ENCODE results near the gene SCART1. TPM values are rescaled to one million over a fixed set of nuclear protein-coding genes. Genes with fewer than 3 reads are reported as not detected.
"Not testable (repeated sequence)": the region's sequence is repeated elsewhere in the genome, so short reads cannot be mapped to it uniquely, and the experiment has no call there.

Gene SCART1
- polyA plus RNA-seq, 6 donors from 2014 or later, result 0.08 TPM; not detected in 5

DNA sequence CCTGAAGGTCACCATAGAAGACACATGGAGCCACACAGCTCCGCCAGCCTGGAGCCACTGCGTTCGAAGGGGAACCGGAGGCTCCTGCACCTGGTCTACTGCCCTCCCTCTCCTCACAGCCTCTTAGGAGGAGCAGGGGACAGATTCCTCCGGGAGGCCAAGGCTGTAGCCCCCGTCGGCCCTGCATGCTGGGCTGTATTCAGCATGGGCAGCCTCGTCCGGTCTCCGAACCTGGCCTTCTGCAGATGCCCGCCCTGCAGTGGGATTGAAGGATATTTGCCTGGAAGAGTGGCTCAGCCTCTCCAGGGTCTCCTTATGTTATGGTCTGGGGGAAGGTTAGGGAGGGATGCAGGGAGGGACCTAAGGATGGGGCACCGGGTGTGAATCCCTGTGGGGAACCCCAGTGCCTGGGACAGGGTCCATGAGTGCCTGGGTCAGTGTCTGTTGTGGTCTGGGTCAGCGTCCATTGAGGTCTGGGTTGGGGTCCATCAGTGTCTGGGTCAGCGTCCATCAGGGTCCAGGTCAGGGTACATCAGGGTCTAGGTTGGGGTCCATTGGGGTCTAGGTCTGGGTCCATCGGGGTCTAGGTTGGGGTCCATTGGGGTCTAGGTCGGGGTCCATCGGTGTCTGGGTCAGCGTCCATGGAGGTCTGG lies 13.0 kb upstream of the SCART1 start:
- peaks cover 10 to 22% (median 14%) of the 10 kb centered on the region in 3 donors for H3K27me3 Mint-ChIP-seq
- no peak overlapping the region for H3K4me3 Mint-ChIP-seq
- H3K9me3 Mint-ChIP-seq, result peaks cover 0 to 15% (median 6%) of the 10 kb centered on the region in 7 donors
- DNase-seq (no peak), ATAC-seq (ENCODE audit: low read depth in 2 of 2) (no peak)
- peaks cover 9 to 28% (median 17%) of the 10 kb centered on the region in 3 donors for H3K4me1 Mint-ChIP-seq
- H3K27ac Mint-ChIP-seq, result no peak overlapping the region
- peaks cover 0 to 18% of the 10 kb centered on the region in 2 donors for H3K36me3 Mint-ChIP-seq

DNA sequence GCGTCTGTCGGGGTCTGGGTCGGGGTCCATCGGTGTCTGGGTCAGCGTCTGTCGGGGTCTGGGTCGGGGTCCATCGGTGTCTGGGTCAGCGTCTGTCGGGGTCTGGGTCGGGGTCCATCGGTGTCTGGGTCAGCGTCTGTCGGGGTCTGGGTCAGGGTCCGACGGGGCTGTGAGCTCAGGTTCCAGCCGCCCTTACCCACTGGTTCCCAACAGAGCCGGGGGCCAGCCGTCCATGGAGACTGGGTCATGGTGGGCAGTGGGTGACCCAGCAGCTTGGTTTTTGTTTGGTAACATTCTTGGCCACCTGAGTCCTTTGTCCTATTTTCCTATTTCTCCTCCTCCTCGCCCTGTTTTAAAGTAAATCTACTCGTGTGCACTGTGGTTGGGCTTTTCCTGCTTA lies 12.4 kb upstream of the SCART1 start:
- ATAC-seq (ENCODE audit: low read depth in 2 of 2); DNase-seq; H3K27ac Mint-ChIP-seq: not testable (repeated sequence)
- Mint-ChIP-seq H3K4me3 (peak overlapping the region in 1 of 8 donors; percentile 15), H3K27me3 (peaks cover 10 to 22% (median 14%) of the 10 kb centered on the region in 3 donors), H3K36me3 (peaks cover 0 to 19% of the 10 kb centered on the region in 2 donors), H3K4me1 (peaks cover 9 to 28% (median 17%) of the 10 kb centered on the region in 3 donors), H3K9me3 (peaks cover 0 to 15% (median 5%) of the 10 kb centered on the region in 7 donors)

DNA sequence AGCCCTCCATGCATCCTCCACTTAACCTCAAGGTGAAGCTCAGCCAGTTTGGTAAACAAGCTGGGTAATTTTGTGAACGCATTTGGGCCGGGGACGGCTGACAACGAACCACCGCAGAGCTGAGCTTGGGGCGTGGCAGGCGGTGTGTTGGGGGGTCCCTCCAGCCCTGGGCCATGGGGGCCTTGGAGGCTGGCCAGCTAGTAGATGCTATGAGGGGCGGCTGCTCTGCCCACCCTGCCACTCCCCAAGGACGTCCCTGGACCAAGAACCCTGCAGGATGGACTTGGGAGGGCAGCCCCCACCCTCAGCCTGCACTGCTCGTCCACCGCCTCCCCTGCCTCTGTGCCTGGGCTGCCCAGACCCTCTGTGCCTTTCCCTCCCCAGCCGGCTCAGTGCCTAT lies 12.0 kb upstream of the SCART1 start:
- Mint-ChIP-seq H3K36me3 (peaks cover 3 to 23% of the 10 kb centered on the region in 2 donors), H3K9me3 (peaks cover 3 to 15% (median 7%) of the 10 kb centered on the region in 7 donors), H3K27ac (no peak overlapping the region), H3K4me3 (peak overlapping the region in 1 of 8 donors; percentile 15), H3K4me1 (peaks cover 9 to 28% (median 20%) of the 10 kb centered on the region in 3 donors), H3K27me3 (peaks cover 8 to 25% (median 13%) of the 10 kb centered on the region in 3 donors)
- DNase-seq (no peak), ATAC-seq (ENCODE audit: low read depth in 2 of 2) (no peak)

DNA sequence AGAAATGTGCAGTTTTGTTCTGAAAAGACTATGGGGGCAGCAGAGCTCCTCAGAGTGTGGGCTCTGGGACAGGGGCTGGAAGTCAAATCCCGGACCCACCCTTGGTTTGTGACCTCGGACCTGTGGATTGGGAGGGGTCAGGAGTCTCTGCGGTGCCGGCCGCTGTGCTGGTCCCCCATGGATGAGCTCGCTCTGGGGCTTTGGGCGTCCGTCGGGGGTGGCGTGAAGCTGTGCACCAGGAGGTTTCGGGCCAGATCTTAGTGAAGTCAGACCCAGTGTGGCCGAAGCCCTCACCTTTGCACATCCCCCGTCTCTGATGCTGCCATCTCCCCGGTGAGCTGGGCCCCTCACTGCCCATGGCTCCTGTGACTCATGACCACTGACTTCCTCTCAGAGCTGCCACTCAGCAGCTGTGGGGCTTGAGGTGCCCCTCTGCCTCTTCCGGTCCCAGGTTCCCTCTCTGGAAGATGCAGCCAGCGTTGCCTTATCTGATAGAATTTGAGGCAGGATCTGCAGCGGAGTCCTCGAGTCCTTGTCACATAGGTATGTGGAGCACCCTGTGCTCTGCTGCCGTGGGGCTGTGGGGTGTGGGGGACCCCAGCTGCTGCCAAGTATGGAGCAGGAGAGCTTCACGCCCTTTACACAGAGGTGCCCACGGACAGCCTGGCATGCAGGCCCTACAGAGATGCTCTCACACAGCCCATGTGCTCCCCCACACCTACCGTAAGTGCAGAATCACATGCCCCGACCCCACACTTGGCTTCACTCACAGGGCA lies 11.4 kb upstream of the SCART1 start:
- Mint-ChIP-seq H3K4me3 (no peak overlapping the region), H3K27ac (peak overlapping the region in 4 of 6 donors; percentile 37 to 79 (median 60)), H3K4me1 (peaks cover 9 to 28% (median 22%) of the 10 kb centered on the region in 3 donors), H3K27me3 (peaks cover 9 to 26% (median 14%) of the 10 kb centered on the region in 3 donors), H3K9me3 (peaks cover 9 to 18% (median 10%) of the 10 kb centered on the region in 7 donors), H3K36me3 (peaks cover 6 to 29% of the 10 kb centered on the region in 2 donors)
- DNase-seq (no peak), ATAC-seq (ENCODE audit: low read depth in 2 of 2) (no peak)

DNA sequence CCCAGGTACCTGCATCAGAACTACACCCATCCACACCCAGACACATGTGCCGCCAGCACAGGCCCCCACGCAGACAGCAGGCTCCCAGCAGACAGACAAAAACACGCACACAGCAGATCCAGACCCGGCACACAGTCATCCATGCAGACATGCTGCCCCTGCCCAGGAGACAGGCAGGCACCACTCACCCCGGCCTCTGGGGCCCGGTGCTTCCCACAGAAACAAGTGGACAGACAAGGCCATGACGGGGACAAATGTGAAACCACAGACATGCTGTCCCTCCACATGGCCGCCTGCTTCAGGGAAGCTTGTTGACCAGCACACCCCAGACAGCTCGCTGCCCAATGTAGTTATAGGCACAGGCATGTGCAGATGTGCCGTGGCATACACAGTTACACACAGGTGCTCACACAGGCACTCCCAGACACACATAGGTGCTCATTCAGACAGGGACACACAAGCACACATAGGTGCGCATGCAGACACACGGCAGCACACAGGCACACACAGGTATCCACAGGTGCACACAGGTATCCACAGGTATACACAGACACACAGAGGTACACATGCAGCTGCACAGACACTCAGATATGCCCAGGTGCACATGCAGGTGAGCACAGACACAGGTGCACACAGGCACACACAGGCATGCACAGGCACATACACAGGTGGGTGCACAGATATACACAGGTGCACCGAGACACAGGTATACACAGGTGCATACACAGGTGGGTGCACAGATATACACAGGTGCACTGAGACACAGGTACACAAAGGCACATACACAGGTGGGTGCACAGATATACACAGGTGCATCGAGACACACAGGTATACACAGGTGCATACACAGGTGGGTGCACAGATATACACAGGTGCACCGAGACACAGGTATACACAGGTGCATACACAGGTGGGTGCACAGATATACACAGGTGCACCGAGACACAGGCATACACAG lies 10.5 kb upstream of the SCART1 start:
- Mint-ChIP-seq H3K27ac (peak overlapping the region in 2 of 6 donors; percentile 44 to 77), H3K4me3 (peak overlapping the region in 1 of 8 donors; percentile 32), H3K9me3 (peaks cover 14 to 26% (median 18%) of the 10 kb centered on the region in 7 donors), H3K4me1 (peaks cover 5 to 23% (median 22%) of the 10 kb centered on the region in 3 donors), H3K27me3 (peaks cover 9 to 26% (median 14%) of the 10 kb centered on the region in 3 donors), H3K36me3 (peaks cover 14 to 38% of the 10 kb centered on the region in 2 donors)
- no peak for DNase-seq
- ATAC-seq (ENCODE audit: low read depth in 2 of 2), result no peak

DNA sequence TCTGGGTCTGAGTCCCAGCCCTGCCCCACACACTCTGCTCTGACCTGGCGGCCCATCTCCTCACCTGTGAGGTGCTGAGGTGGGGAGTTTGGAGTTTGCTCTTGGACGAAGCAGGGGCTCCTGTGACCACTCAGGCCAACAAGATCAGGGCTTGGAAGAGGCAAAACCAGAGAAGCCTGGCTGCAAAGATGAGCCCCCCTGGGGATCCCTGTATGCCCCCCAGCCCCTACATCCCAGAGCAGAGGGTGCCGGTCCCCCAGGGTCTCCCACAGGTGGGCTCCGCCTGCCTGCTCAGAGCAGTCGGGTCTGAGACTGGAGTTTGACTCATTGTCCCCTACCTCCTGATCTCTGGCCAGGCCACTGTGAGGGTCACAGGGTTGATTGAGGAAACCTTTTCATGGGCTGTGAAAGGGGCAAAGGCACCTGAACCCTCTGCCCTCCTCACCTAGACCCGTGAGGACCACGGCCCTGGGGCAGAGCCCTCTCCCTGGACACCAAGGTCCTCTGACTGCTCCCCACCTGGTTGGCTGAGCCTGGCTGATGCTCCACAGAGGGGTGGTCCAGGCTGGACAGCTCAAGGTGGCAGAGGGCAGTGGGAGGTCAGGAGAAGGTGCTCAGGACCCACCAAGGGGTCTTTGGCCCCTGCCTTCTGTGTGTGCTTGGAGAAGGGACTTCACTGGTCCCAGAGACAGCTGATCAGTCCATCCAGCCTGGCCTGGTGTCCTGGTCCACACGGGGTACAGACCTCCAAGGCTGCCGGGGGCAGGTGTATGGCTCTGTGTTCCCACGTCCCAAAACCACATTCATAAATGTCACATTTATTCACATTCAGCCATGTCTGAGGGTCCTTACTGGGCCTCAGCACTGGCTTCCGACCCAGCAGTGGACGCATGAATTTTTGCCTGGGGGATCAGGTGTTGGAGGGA lies 9.1 kb upstream of the SCART1 start:
- DNase-seq, result no peak
- Mint-ChIP-seq H3K27ac (no peak overlapping the region), H3K9me3 (peaks cover 13 to 37% (median 31%) of the 10 kb centered on the region in 7 donors), H3K4me3 (peak overlapping the region in 1 of 8 donors; percentile 77), H3K27me3 (peaks cover 5 to 19% (median 14%) of the 10 kb centered on the region in 3 donors), H3K36me3 (peaks cover 19 to 46% of the 10 kb centered on the region in 2 donors), H3K4me1 (peaks cover 3 to 17% (median 12%) of the 10 kb centered on the region in 3 donors)
- ATAC-seq (ENCODE audit: low read depth in 2 of 2), result no peak

DNA sequence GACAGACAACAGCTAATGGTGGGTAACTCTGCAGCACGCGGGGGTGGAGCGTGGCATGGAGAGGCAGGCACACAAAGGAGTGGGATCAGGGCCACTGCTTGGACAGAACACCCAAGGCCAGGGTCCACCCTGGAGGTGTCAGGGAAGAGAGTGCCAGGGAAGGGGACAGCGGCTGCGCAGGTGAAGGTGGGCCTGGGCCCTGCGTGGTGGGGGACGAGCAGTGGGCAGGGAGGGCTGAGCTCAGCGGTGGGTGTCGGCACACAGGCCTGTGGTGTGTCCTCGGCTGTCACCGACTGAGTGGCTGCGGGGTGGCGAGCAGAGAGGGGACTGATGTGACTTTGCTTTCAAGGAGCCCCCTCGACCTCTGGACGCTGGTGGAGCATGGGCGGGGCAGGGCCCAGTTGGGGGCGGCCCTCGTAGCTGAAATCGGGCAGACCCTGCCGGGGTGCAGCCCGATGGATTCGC lies 8.4 kb upstream of the SCART1 start:
- no peak for DNase-seq
- Mint-ChIP-seq H3K27ac (no peak overlapping the region), H3K9me3 (peaks cover 13 to 40% (median 32%) of the 10 kb centered on the region in 7 donors), H3K4me3 (peak overlapping the region in 2 of 8 donors; percentile 40 to 77), H3K36me3 (peaks cover 19 to 44% of the 10 kb centered on the region in 2 donors), H3K4me1 (peaks cover 3 to 17% (median 12%) of the 10 kb centered on the region in 3 donors), H3K27me3 (peaks cover 5 to 17% (median 14%) of the 10 kb centered on the region in 3 donors)
- ATAC-seq (ENCODE audit: low read depth in 2 of 2), result no peak

DNA sequence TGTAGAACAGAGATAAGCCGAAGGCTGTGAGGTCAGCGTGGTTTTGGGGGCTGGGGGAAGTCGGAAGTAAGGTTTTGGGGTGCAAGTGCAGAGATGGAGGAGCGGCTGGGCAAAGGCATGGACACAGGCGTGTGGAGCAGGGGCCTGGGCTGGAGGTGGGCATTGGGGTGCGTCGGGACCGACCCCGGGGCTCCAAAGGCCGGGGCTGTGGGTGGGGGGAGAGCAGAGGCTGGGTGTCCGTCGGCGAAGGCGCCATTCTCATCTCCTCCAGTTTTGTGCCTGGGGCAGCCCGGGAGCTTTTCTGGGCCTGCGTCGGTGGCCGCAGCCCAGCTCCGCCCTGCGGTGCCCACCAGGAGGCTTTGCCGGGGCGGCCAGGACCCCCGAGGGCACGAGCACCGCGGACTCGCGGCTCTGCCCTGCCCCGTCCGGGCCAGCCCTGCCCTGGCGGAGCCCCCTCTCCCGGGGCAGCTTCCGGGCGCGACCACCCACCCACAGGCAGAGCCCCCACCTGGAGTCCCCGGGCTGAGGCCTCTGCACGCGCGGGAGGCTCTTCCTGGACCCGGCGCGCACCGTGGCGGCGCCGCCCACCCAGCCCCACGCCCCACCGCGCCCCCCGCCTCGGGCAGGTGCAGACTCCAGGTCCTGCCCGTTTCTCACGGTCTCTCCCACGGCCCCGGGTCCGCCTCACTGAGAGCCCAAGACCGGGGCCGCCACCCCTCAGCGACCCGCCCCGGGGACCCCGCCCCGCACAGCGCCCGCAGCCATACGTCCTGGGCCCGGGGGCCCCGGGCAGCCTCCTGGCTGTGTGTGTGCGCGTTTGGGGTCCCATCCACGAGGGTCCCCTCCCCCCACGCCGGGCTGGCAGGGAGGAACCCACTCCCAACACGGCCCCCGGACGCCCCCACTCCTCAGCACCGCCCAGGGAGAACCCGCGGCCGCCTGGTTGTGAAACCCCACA lies 7.7 kb upstream of the SCART1 start:
- Mint-ChIP-seq H3K9me3 (peaks cover 13 to 41% (median 32%) of the 10 kb centered on the region in 7 donors), H3K4me3 (peak overlapping the region in 2 of 8 donors; percentile 16 to 40)
- no peak for DNase-seq

DNA sequence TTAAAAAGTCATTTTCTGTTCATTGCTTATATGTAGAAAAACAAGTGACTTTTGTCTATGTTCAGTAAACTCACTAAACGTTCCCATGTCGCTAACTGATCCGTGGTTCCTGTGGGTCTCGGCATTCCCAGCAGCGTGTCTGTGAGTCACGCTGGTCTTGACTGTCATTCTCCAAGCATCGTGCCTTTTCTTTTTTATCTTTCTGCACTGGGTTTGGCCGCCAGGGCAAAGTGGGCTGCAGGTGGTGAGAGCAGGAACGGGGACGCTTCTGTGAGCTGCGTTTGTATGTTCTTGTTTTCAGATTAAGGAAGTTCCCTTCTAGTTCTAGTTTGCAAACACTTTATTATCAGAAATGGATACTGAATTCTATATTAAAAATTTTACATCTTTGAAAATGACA lies 6.8 kb upstream of the SCART1 start:
- no peak for DNase-seq

More for the DNA sequence above, 7.7 kb upstream of the SCART1 start:
- Mint-ChIP-seq H3K4me1 (peaks cover 3 to 17% (median 12%) of the 10 kb centered on the region in 3 donors), H3K36me3 (peaks cover 19 to 44% of the 10 kb centered on the region in 2 donors), H3K27ac (peak overlapping the region in 1 of 6 donors; percentile 92), H3K27me3 (peaks cover 6 to 17% (median 14%) of the 10 kb centered on the region in 3 donors)
- no peak for ATAC-seq (ENCODE audit: low read depth in 2 of 2)

DNA sequence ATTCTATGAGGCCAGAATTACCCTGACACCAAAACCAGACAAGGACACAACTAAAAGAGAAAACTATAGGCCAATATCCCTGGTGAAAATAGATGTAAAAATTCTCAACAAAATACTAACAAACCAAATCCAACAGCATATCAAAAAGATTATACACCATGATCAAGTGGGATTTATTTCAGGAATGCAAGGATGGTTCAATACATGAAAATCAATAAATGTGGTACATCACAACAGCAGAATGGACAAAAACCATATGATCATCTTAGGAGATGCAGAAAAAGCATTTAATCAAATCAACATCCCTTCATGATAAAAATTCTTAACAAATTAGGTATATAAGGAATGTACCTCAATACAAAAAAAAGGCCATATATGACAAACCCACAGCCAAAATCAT lies 5.6 kb upstream of the SCART1 start:
- Mint-ChIP-seq H3K9me3 (peaks cover 13 to 41% (median 32%) of the 10 kb centered on the region in 7 donors), H3K4me1 (peaks cover 0 to 12% (median 9%) of the 10 kb centered on the region in 3 donors), H3K27me3 (peaks cover 11 to 17% (median 14%) of the 10 kb centered on the region in 3 donors), H3K36me3 (peaks cover 19 to 44% of the 10 kb centered on the region in 2 donors), H3K27ac (no peak overlapping the region), H3K4me3 (no peak overlapping the region)
- DNase-seq, result no peak
- ATAC-seq (ENCODE audit: low read depth in 2 of 2), result no peak

More for the DNA sequence above, 6.8 kb upstream of the SCART1 start:
- Mint-ChIP-seq H3K27ac (no peak overlapping the region), H3K4me3 (no peak overlapping the region), H3K4me1 (peaks cover 3 to 17% (median 12%) of the 10 kb centered on the region in 3 donors), H3K27me3 (peaks cover 11 to 17% (median 14%) of the 10 kb centered on the region in 3 donors), H3K36me3 (peaks cover 19 to 44% of the 10 kb centered on the region in 2 donors), H3K9me3 (peaks cover 13 to 41% (median 32%) of the 10 kb centered on the region in 7 donors)
- ATAC-seq (ENCODE audit: low read depth in 2 of 2), result no peak

DNA sequence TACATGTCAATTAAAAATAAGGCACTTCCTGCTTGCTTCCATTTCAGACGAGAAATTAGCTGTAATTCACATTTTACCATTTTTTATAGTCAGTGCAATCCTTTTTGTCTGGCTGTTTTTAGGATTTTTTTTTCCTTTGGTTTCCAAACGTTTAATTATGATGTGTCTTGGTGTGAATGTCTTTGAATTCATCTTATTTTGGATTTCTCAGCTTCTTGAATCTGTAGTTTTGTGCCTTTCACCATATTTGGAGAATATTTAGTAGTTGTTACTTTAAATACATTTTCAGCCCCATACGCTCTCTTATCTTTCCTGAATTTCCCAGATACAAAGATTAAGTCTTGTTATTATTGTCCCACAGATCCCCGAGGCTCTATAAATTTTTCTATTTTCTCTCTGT lies 2.4 kb upstream of the SCART1 start:
- H3K9me3 Mint-ChIP-seq, result peaks cover 9 to 39% (median 27%) of the 10 kb centered on the region in 7 donors
- H3K27me3 Mint-ChIP-seq, result peaks cover 7 to 11% (median 8%) of the 10 kb centered on the region in 3 donors
- H3K27ac Mint-ChIP-seq, result no peak overlapping the region
- no peak for DNase-seq
- no peak overlapping the region for H3K4me3 Mint-ChIP-seq
- ATAC-seq (ENCODE audit: low read depth in 2 of 2), result no peak
- peaks cover 0 to 4% (median 0%) of the 10 kb centered on the region in 3 donors for H3K4me1 Mint-ChIP-seq
- peaks cover 19 to 33% of the 10 kb centered on the region in 2 donors for H3K36me3 Mint-ChIP-seq

Data from naive B cell (primary cell).